Endothelial cell of umbilical vein (primary cell): Measurements from ENCODE around the gene IDUA. TPM values are rescaled to one million over a fixed set of nuclear protein-coding genes. Genes with fewer than 3 reads are reported as not detected.

Experiments used
- BruUV-seq: library from RNA; stranded (reverse); fragments of 400-500 nt; replicated peaks from 2 replicates; lab custom pipeline; 2021; lab: Mats Ljungman, UMichigan
- CTCF ChIA-PET: fragments of 300-600, 350-600 bp; sonication (Branson Sonifier 250); formaldehyde crosslinking; loops from one replicate; lab custom pipeline; 2021; ENCODE audit warnings: antibody characterized with exemption, inconsistent platforms; lab: Charles Lee
- POLR2A ChIA-PET: fragments of 300-600, 350-600 bp; sonication (Branson Sonifier 250); formaldehyde crosslinking; loops from one replicate; lab custom pipeline; 2021; ENCODE audit warnings: antibody characterized with exemption, inconsistent platforms; lab: Charles Lee
- DNase-seq: peaks from one replicate; pipeline ENCODE4 v3.0.0-alpha.2; 2011; ENCODE audit warnings: low read depth, low spot score
- FAIRE-seq: peaks from 2 replicates; lab custom pipeline; 2011; peaks lifted over from hg19 to GRCh38; lab: Jason Lieb, UNC
- H2AFZ ChIP-seq: 2 replicates; pipeline ENCODE4 v1.6.0; 2012; ENCODE audit warnings: low read depth, low read length, control low read depth, inconsistent platforms
- H3K27ac ChIP-seq: 2 replicates; pipeline ENCODE4 v1.5.1; 2011; ENCODE audit warnings: low read depth, mild to moderate bottlenecking, control low read depth, low read length, moderate library complexity; ENCODE audit not compliant: insufficient read depth
- H3K27me3 ChIP-seq, 2 experiments: 2 replicates each; pipeline versions ENCODE4 v1.6.0 to v1.6.1; 2011; ENCODE audit warnings: low read length in 2 of 2, mixed read lengths in 1 of 2; ENCODE audit not compliant: control insufficient read depth in 2 of 2, insufficient read depth in 2 of 2
- H3K36me3 ChIP-seq, 2 experiments: 2 replicates in 1 of 2; 3 replicates in 1 of 2; pipeline ENCODE4 v1.5.1; 2011; ENCODE audit warnings: low read length in 2 of 2, mild to moderate bottlenecking in 1 of 2, moderate library complexity in 1 of 2; ENCODE audit not compliant: control insufficient read depth in 2 of 2, insufficient read depth in 2 of 2; ENCODE audit errors: extremely low read depth in 1 of 2
- H3K4me1 ChIP-seq: 3 replicates; pipeline ENCODE4 v1.5.1; 2011; ENCODE audit warnings: mild to moderate bottlenecking, low read length; ENCODE audit not compliant: control insufficient read depth, insufficient read depth; ENCODE audit errors: extremely low read depth
- H3K4me2 ChIP-seq: 2 replicates; pipeline ENCODE4 v1.6.1; 2011; ENCODE audit warnings: low read length, control low read depth, mixed read lengths; ENCODE audit not compliant: insufficient read depth
- H3K4me3 ChIP-seq, 3 experiments: fragments of 200-600 bp in 1 of 3; sonication (generic), shearing (Covaris generic) in 1 of 3; replicated peaks in 1 of 3; 2 replicates each; pipeline ENCODE4 v1.5.1; 2011 to 2016; ENCODE audit warnings: control low read depth in 3 of 3, low read length in 3 of 3, mild to moderate bottlenecking in 2 of 3, inconsistent platforms in 1 of 3, low read depth in 1 of 3, moderate library complexity in 1 of 3; ENCODE audit not compliant: insufficient read depth in 1 of 3
- H3K79me2 ChIP-seq: 2 replicates; pipeline ENCODE4 v1.6.0; 2012; ENCODE audit warnings: low read length, inconsistent platforms; ENCODE audit not compliant: control insufficient read depth, insufficient read depth
- H3K9ac ChIP-seq: replicated peaks from 2 replicates; pipeline ENCODE3; 2011; ENCODE audit warnings: low read length, control low read depth; ENCODE audit not compliant: insufficient read depth; ENCODE audit errors: extremely low read depth
- H3K9me1 ChIP-seq: replicated peaks from 3 replicates; pipeline ENCODE4 v1.6.0; 2011; ENCODE audit warnings: mild to moderate bottlenecking, low read length; ENCODE audit not compliant: control insufficient read depth, insufficient read depth; ENCODE audit errors: extremely low read depth
- H3K9me3 ChIP-seq: replicated peaks from 2 replicates; pipeline ENCODE4 v1.5.1; 2012; ENCODE audit warnings: low read length, inconsistent platforms; ENCODE audit not compliant: control insufficient read depth, insufficient read depth
- H4K20me1 ChIP-seq: replicated peaks from 2 replicates; pipeline ENCODE3; 2011; ENCODE audit warnings: mild to moderate bottlenecking, low read length; ENCODE audit not compliant: control insufficient read depth, insufficient read depth; ENCODE audit errors: extremely low read depth
- GATA2 ChIP-seq: IDR thresholded peaks from 2 replicates; pipeline ENCODE4 v1.7.0; 2011; ENCODE audit warnings: low read depth, mild to moderate bottlenecking, moderate library complexity, mixed read lengths, low read length; ENCODE audit not compliant: insufficient read length, insufficient read depth
- MYC ChIP-seq: IDR thresholded peaks from one replicate; pipeline ENCODE4 v1.6.1; 2011; ENCODE audit warnings: mild to moderate bottlenecking, low read depth, low read length
- dilution Hi-C: fragments of 300-500 bp; cut with MboI; formaldehyde crosslinking; loops from one replicate; pipeline ENCODE4 v1.15.0; 2019; ENCODE audit warnings: low sequenced_read_pairs; ENCODE audit not compliant: extremely low pct_ligation_motif_present
- intact Hi-C: fragments of 100-400 bp; cut with micrococcal nuclease; formaldehyde crosslinking; loops from one replicate; pipeline ENCODE4 v1.10.0; 2022
- polyA plus RNA-seq, 4 experiments: library from polyadenylated mRNA; depleted of rRNA in 3 of 4; stranded (reverse) in 3 of 4; unstranded in 1 of 4; fragments of >200 nt; gene quantifications; 2 replicates each; pipeline versions ENCODE4 v1.2.1 to v1.2.3, GENCODE V29; 2011 to 2012; ENCODE audit warnings: missing spikeins in 1 of 4
- total RNA-seq: library from RNA; stranded (reverse); gene quantifications from 2 replicates; pipeline ENCODE4 v1.2.3, GENCODE V29; 2021
- TF ChIP-seq, protein P1 (sequence below): IDR thresholded peaks from 2 replicates; pipeline ENCODE4 v1.6.1; 2011; ENCODE audit not compliant: insufficient read depth, insufficient read length
- TF ChIP-seq, protein P2 (sequence below), 2 donors: IDR thresholded peaks; 1 replicate in 1 of 2; 2 replicates in 1 of 2; pipeline ENCODE4 v1.5.1; 2011; ENCODE audit warnings: low read length in 2 of 2, mild to moderate bottlenecking in 2 of 2, moderate library complexity in 2 of 2, control low read depth in 1 of 2, inconsistent platforms in 1 of 2, low read depth in 1 of 2; ENCODE audit not compliant: insufficient read depth in 1 of 2; ENCODE audit errors: extremely low read depth in 1 of 2

IDUA gene
- total and polyA plus RNA-seq, 2 donors (not counting 3 experiments of a cell fraction or from before 2014, with no cell fraction given): 19.1 to 34.1 TPM

DNA sequence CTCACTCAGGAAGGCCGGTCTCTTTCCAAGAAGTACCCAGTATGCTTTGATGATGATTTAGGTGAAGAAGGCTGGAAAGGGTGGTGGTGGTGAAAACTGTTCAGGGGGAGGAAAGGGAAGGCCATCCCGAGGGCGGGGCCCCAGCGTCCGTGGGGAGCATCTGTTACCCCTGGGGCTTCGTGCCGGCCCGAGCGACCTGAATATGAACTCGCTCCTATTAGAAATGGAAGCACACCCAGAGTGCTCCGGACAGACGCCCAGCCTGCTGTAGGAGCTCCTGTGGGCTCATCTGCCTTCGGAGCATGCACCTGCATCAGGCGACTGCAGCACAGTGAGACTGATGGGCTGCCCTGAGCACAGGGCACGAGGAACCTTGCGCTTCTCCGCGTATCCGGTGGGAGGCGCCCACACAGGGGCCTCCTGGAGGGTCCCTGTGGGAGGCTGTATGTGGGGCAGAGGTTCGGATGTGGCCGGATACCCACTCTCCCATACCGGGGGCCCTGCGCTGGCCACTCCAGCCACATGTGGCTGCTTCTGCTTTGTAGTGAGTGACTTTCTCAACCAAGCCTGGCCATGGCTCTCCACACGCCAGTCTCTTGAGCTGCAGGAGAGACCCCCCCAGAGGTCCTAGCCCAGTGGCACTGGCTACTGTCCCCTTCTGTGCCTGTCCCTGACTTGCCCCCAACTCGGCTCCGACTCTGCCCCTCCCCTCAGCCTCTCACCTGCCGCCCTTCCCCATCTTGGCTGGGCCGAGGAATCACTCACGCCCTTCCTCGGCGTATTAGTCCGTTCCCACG lies 61.3 kb downstream of the IDUA start:
- Histone ChIP-seq H3K27ac (no peak overlapping the region), H3K4me1 (peaks cover 28% of the 10 kb centered on the region), H3K79me2 (no peaks in the 10 kb centered on the region), H3K4me2 (peak overlapping the region; percentile 9), H3K9me3 (no peaks in the 10 kb centered on the region), H2AFZ (peak overlapping the region; percentile 66), H3K9me1 (no peaks in the 10 kb centered on the region), H3K36me3 (no peaks in the 10 kb centered on the region), H3K4me3 (no peak overlapping the region), H3K27me3 (peaks cover 0 to 3% of the 10 kb centered on the region in 2 experiments), H3K9ac (no peak overlapping the region), H4K20me1 (no peaks in the 10 kb centered on the region)
- no TSS peak for BruUV-seq
- POLR2A ChIA-PET: no interaction called here
- TF ChIP-seq GATA2 (no peak), MYC (no peak)
- TF ChIP-seq, protein P1, sequence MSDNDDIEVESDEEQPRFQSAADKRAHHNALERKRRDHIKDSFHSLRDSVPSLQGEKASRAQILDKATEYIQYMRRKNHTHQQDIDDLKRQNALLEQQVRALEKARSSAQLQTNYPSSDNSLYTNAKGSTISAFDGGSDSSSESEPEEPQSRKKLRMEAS: no peak
- TF ChIP-seq, protein P2, sequence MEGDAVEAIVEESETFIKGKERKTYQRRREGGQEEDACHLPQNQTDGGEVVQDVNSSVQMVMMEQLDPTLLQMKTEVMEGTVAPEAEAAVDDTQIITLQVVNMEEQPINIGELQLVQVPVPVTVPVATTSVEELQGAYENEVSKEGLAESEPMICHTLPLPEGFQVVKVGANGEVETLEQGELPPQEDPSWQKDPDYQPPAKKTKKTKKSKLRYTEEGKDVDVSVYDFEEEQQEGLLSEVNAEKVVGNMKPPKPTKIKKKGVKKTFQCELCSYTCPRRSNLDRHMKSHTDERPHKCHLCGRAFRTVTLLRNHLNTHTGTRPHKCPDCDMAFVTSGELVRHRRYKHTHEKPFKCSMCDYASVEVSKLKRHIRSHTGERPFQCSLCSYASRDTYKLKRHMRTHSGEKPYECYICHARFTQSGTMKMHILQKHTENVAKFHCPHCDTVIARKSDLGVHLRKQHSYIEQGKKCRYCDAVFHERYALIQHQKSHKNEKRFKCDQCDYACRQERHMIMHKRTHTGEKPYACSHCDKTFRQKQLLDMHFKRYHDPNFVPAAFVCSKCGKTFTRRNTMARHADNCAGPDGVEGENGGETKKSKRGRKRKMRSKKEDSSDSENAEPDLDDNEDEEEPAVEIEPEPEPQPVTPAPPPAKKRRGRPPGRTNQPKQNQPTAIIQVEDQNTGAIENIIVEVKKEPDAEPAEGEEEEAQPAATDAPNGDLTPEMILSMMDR (IDR thresholded peaks at IDR 0.05; ENCODE audit: extremely low read depth in 1 of 2, insufficient read depth in 1 of 2, low read depth in 1 of 2, low read length in 2 of 2): no peak
- intact Hi-C loops: loop anchor here (5.0 kb wide), 1 partner anchor 266 kb away; no protein-coding TSS in a partner anchor
- CTCF ChIA-PET: interaction anchor here (1.1 kb wide), 1 partner anchor 11 kb away, joined by 4 read pairs; no protein-coding TSS in a partner anchor
- dilution Hi-C loops: no loop called here
- DNase-seq (no peak), FAIRE-seq (no peak)
